ENCODE measurements around the gene KIAA0513.

The KIAA0513 gene

GRCh38 chr16:85136702-85137322, 109.2 kb downstream of the KIAA0513 start:
- DNase-seq (ENCODE audit: low spot score), result no peak

- no peak for DNase-seq (ENCODE audit: low spot score)
These were observed 109.9 kb downstream of the KIAA0513 start for GRCh38 chr16:85137323-85138072.

GRCh38 chr16:85138073-85138824, 110.7 kb downstream of the KIAA0513 start:
- no peak for DNase-seq (ENCODE audit: low spot score)

GRCh38 chr16:85138825-85139627, 111.4 kb downstream of the KIAA0513 start:
- DNase-seq (ENCODE audit: low spot score), result no peak

- DNase-seq (ENCODE audit: low spot score), result no peak
These were observed 112.3 kb downstream of the KIAA0513 start for GRCh38 chr16:85139881-85140339.

GRCh38 chr16:85140455-85141012, 112.9 kb downstream of the KIAA0513 start:
- DNase-seq (ENCODE audit: low spot score), result no peak

- DNase-seq (ENCODE audit: low spot score), result no peak
These were observed 114.0 kb downstream of the KIAA0513 start for GRCh38 chr16:85141491-85142128.

- no peak for DNase-seq (ENCODE audit: low spot score)
These were observed 114.5 kb downstream of the KIAA0513 start for GRCh38 chr16:85142129-85142513.

- no peak for DNase-seq (ENCODE audit: low spot score)
These were observed 115.2 kb downstream of the KIAA0513 start for GRCh38 chr16:85142771-85143211.

Data from CD4-positive, alpha-beta T cell treated with Interleukin-15 for 4 hours (primary cell).